HG02798 (cell line): ENCODE measurements around the gene MIS12.

Experiments used
- ATAC-seq: cut with Tn5 transposase; IDR thresholded peaks from one replicate; pipeline ENCODE4 v1.9.1; 2021; ENCODE audit warnings: mild to moderate bottlenecking; ENCODE audit not compliant: unreplicated experiment, poor library complexity

Gene MIS12

GRCh38 chr17:5499476-5500231 lies 13.3 kb downstream of the MIS12 start:
- no peak for ATAC-seq

GRCh38 chr17:5500247-5500588 lies 13.9 kb downstream of the MIS12 start:
- ATAC-seq, result no peak

GRCh38 chr17:5500589-5501391 lies 14.4 kb downstream of the MIS12 start:
- ATAC-seq, result peak; percentile 57

GRCh38 chr17:5501685-5502084 lies 15.3 kb downstream of the MIS12 start:
- no peak for ATAC-seq

GRCh38 chr17:5502552-5502951 lies 16.2 kb downstream of the MIS12 start:
- ATAC-seq, result no peak

- ATAC-seq, result no peak
These were observed 19.9 kb downstream of the MIS12 start for GRCh38 chr17:5506307-5506706.

- ATAC-seq, result no peak
These were observed 22.4 kb downstream of the MIS12 start for GRCh38 chr17:5508810-5509209.

- no peak for ATAC-seq
These were observed 23.1 kb downstream of the MIS12 start for GRCh38 chr17:5509482-5509881.

GRCh38 chr17:5510771-5511170 lies 24.4 kb downstream of the MIS12 start:
- ATAC-seq, result no peak

GRCh38 chr17:5511401-5512225 lies 25.2 kb downstream of the MIS12 start:
- no peak for ATAC-seq

- no peak for ATAC-seq
These were observed 27.3 kb downstream of the MIS12 start for GRCh38 chr17:5513628-5514027.

GRCh38 chr17:5514976-5515375 lies 28.6 kb downstream of the MIS12 start:
- no peak for ATAC-seq

GRCh38 chr17:5516060-5516792 lies 29.9 kb downstream of the MIS12 start:
- ATAC-seq, result no peak

GRCh38 chr17:5522476-5522875 lies 36.1 kb downstream of the MIS12 start:
- no peak for ATAC-seq

- ATAC-seq, result no peak
These were observed 36.9 kb downstream of the MIS12 start for GRCh38 chr17:5523249-5523648.

GRCh38 chr17:5526821-5527598 lies 40.6 kb downstream of the MIS12 start:
- ATAC-seq, result no peak

GRCh38 chr17:5527601-5528250 lies 41.4 kb downstream of the MIS12 start:
- ATAC-seq, result no peak

GRCh38 chr17:5530265-5531084 lies 44.1 kb downstream of the MIS12 start:
- no peak for ATAC-seq
